KMS-11 (cell line): Measurements from ENCODE around the gene POLR2F.

Experiments
- H2AFZ ChIP-seq: fragments of 200-600 bp; sonication (generic); 2 replicates; pipeline ENCODE4 v1.6.1; 2016; ENCODE audit warnings: antibody characterized with exemption, mixed run types, low read depth
- H3K27ac ChIP-seq: fragments of 200-600 bp; sonication (generic); 2 replicates; pipeline ENCODE4 v1.6.1; 2016; ENCODE audit warnings: mild to moderate bottlenecking, mixed run types
- H3K27me3 ChIP-seq: fragments of 200-600 bp; sonication (generic); 2 replicates; pipeline ENCODE4 v1.6.1; 2017; ENCODE audit warnings: mild to moderate bottlenecking, low read depth, mixed run types, moderate library complexity; ENCODE audit not compliant: insufficient read depth
- H3K36me3 ChIP-seq: fragments of 200-600 bp; sonication (generic); 2 replicates; pipeline ENCODE4 v1.6.1; 2017; ENCODE audit warnings: mild to moderate bottlenecking, mixed run types; ENCODE audit not compliant: insufficient read depth
- H3K4me1 ChIP-seq: fragments of 200-600 bp; sonication (generic); 2 replicates; pipeline ENCODE4 v1.6.1; 2016; ENCODE audit warnings: mild to moderate bottlenecking, low read depth, mixed run types; ENCODE audit not compliant: poor library complexity, severe bottlenecking
- H3K4me2 ChIP-seq: fragments of 200-600 bp; sonication (generic); 2 replicates; pipeline ENCODE4 v1.7.0; 2016; ENCODE audit warnings: mild to moderate bottlenecking, mixed run types
- H3K4me3 ChIP-seq: fragments of 200-600 bp; sonication (generic); IDR thresholded peaks from 2 replicates; pipeline ENCODE4 v1.6.1; 2017; ENCODE audit warnings: low read depth, low read length, mixed read lengths; ENCODE audit not compliant: insufficient read depth
- H3K79me2 ChIP-seq: fragments of 200-600 bp; sonication (generic); 2 replicates; pipeline ENCODE4 v1.6.1; 2016; ENCODE audit warnings: low read depth, mixed run types; ENCODE audit not compliant: insufficient read depth
- H3K9ac ChIP-seq: fragments of 200-600 bp; sonication (generic); 2 replicates; pipeline ENCODE4 v1.6.1; 2016; ENCODE audit warnings: mild to moderate bottlenecking, mixed run types
- H4K20me1 ChIP-seq: fragments of 200-600 bp; sonication (generic); 2 replicates; pipeline ENCODE4 v1.6.1; 2016; ENCODE audit warnings: mild to moderate bottlenecking, mixed run types; ENCODE audit not compliant: insufficient read depth
- TF ChIP-seq, protein P1 (sequence below): fragments of 200-600 bp; sonication (generic); conservative IDR thresholded peaks from 2 replicates; pipeline ENCODE4 v1.6.1; 2017; ENCODE audit warnings: low read depth, mild to moderate bottlenecking, antibody characterized with exemption, low read length, moderate library complexity, mixed read lengths

POLR2F gene

DNA sequence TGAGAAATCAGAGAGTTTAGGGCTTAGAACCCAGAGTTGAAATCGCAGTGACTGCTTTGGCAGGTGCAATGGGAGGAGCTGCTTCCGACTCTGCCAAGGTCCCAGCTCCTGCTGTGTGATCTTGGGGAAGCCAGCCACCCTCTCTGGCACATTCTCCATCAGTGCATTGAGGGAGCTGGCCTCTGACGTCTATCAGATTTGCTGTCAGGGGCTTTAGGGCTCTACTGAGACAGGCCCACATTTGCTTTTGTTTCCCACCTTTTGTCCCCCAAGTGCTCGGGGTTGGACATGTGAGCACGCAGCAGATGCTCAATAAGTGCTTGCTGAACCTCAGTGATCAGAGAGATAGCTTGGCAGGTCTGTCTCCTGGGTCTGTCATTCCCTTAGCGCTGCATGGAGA is 41.5 kb downstream of the POLR2F start:
- no peaks in the 10 kb centered on the region for H4K20me1 ChIP-seq
- no peak overlapping the region for H2AFZ ChIP-seq
- no peak overlapping the region for H3K4me2 ChIP-seq
- no peaks in the 10 kb centered on the region for H3K36me3 ChIP-seq
- TF ChIP-seq, protein P1, sequence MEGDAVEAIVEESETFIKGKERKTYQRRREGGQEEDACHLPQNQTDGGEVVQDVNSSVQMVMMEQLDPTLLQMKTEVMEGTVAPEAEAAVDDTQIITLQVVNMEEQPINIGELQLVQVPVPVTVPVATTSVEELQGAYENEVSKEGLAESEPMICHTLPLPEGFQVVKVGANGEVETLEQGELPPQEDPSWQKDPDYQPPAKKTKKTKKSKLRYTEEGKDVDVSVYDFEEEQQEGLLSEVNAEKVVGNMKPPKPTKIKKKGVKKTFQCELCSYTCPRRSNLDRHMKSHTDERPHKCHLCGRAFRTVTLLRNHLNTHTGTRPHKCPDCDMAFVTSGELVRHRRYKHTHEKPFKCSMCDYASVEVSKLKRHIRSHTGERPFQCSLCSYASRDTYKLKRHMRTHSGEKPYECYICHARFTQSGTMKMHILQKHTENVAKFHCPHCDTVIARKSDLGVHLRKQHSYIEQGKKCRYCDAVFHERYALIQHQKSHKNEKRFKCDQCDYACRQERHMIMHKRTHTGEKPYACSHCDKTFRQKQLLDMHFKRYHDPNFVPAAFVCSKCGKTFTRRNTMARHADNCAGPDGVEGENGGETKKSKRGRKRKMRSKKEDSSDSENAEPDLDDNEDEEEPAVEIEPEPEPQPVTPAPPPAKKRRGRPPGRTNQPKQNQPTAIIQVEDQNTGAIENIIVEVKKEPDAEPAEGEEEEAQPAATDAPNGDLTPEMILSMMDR: no peak
- no peaks in the 10 kb centered on the region for H3K27me3 ChIP-seq
- H3K27ac ChIP-seq: no peak overlapping the region
- no peaks in the 10 kb centered on the region for H3K4me1 ChIP-seq
- H3K79me2 ChIP-seq: no peaks in the 10 kb centered on the region
- no peak overlapping the region for H3K9ac ChIP-seq
- no peak overlapping the region for H3K4me3 ChIP-seq

DNA sequence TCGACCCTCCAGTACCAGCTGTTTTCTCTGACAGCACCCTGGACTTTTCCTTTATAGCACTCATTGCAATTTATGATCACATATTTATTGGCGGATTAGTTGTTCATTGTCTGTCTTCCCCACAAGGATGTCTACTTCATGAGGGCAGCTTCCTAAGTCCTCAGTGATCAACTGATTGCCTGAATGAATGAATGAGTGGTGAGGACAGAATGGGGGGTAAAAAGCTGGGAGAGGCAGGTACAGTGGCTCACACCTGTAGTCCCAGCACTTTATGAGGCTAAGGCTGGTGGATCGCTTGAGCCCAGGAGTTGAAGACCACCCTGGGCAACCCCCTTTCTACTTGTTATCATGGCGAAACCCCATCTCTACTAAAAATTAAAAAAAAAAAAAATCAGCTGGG is 42.0 kb downstream of the POLR2F start:
- Histone ChIP-seq H3K27ac (no peak overlapping the region), H4K20me1 (no peaks in the 10 kb centered on the region), H3K4me3 (no peak overlapping the region), H3K27me3 (no peaks in the 10 kb centered on the region), H3K4me1 (no peaks in the 10 kb centered on the region), H3K79me2 (no peaks in the 10 kb centered on the region), H2AFZ (no peak overlapping the region), H3K4me2 (no peak overlapping the region), H3K9ac (no peak overlapping the region), H3K36me3 (no peaks in the 10 kb centered on the region)
- TF ChIP-seq, protein P1: no peak

DNA sequence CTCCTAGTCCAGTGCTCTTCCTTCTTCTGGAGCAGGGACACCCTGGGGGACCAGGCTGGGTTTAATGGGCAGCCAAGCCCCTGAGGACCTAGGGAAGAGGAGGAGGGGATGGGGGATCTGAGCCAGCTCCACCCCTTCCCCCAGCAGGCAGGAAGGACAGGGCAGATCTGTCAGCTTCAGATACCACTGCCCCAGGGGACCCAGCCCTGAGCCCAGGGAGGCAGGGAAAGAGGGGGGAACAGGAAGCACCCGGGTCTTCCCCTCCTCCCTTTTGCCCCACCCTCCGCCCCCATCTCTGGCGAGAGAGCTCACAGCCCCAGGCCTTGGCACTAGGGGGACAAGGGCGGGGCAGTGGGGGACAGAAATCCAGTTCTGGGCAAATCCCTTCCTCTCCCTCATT is 42.6 kb downstream of the POLR2F start:
- TF ChIP-seq, protein P1: no peak

DNA sequence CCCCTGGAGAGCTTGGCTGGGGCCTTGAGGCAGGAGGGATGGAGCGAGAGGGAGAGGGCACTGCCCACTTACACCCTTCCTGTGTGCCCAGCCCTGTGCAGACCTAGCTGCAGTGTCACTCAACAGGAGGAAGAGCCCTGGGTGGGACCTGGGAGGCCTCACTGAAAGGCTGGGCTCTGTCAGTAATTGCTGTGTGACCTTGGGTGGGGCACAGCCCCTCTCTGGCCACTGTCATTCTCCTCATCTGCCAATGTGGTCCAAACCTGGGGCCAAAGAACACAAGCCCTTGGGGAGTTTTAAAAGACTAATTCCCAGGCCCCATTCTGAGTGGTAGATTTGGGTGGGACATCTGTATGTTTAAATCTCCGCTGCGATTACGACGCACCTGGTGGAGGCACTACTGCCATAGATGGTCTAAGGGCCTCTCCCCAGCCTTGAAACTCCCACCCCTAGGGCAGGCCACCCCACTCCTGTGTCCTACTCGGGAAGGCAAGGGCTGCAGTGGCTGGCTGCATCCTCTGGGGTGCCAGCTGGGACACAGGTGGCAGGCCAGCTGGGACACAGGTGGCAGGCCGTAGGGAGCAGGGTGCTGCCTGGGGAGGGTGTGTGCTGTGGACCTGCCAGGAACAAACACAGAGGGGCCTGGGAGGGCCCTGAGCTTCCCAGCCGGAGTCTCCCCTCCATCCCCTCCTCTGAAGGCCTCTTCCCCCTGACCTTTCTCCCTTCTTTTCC is 43.2 kb downstream of the POLR2F start:
- TF ChIP-seq, protein P1: no peak
- H3K4me2 ChIP-seq: no peak overlapping the region
- H3K79me2 ChIP-seq: no peaks in the 10 kb centered on the region
- no peaks in the 10 kb centered on the region for H3K27me3 ChIP-seq
- no peak overlapping the region for H2AFZ ChIP-seq
- H4K20me1 ChIP-seq: no peaks in the 10 kb centered on the region
- no peaks in the 10 kb centered on the region for H3K36me3 ChIP-seq
- no peak overlapping the region for H3K4me3 ChIP-seq
- H3K4me1 ChIP-seq: no peaks in the 10 kb centered on the region
- no peak overlapping the region for H3K27ac ChIP-seq
- H3K9ac ChIP-seq: no peak overlapping the region

More for the DNA sequence above, 42.6 kb downstream of the POLR2F start:
- H3K79me2 ChIP-seq: no peaks in the 10 kb centered on the region
- H3K9ac ChIP-seq: no peak overlapping the region
- H3K36me3 ChIP-seq: no peaks in the 10 kb centered on the region
- H4K20me1 ChIP-seq: no peaks in the 10 kb centered on the region
- H3K27ac ChIP-seq: no peak overlapping the region
- no peaks in the 10 kb centered on the region for H3K4me1 ChIP-seq
- no peak overlapping the region for H2AFZ ChIP-seq
- H3K4me3 ChIP-seq: no peak overlapping the region
- no peaks in the 10 kb centered on the region for H3K27me3 ChIP-seq
- H3K4me2 ChIP-seq: no peak overlapping the region
